T-helper 1 cell (primary cell): ENCODE data around the gene TMEM145.

Source experiments
- DNase-seq, 5 donors: peaks; one replicate each; pipeline ENCODE4 v3.0.0-alpha.2; 2012 to 2020

TMEM145 gene

GRCh38 chr19:42363614-42364346, 50.7 kb downstream of the TMEM145 start:
- no peak for DNase-seq

DNA sequence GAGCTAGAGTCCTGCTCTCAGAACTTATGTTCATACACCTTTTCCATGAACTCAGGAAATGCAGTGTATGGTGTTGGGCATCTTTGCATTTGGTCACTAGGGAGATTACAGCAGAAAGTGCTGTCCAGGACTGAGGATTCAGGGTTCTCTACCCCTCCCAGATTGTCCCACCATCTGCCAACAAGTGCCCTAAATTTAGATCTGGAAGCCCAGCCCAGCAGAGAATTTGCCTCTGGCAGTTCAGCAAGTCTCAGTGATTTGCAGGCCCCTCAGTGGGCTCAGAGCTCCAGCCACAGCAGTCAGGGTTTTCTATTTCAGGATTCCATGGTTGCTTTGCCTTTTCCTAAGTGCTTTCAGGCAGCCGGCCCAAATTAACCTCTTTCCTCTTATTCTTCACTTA, 53.6 kb downstream of the TMEM145 start:
- no peak for DNase-seq

DNA sequence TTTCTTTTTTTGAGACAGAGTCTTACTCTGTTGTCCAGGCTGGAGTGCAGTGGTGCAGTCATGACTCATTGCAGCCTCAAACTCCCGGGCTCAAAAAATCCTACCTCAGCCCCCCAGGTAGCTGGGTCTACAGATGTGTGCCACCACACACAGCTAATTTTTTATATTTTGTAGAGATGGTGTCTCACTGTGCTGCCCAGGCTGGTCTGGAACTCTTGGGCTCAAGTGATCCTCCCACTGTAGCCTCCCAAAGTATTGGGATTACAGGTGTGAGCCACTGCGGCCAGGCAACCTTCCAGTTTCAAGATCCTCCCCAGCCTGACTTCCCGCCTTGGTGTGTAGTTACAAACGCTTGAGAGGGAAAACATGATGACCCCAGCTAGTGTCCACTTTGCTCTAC, 54.8 kb downstream of the TMEM145 start:
- no peak for DNase-seq

DNA sequence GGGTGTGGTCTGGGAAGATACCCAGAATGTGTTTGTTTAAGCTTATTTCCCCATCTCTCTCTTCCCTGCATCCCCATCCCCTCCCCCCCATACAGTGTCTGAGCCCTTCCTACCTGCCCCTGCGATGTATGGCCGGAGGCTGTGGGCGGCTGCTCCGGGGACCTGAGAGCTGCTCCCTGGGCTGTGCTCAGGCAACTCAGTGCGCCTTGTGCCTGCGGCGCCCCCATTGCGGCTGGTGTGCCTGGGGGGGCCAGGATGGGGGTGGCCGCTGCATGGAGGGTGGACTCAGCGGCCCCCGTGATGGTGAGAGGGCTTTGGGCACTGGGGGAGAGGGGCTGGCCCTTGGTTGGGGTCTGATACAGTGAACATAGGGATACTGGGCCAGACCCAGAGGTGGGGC, 55.3 kb downstream of the TMEM145 start:
- no peak for DNase-seq

DNA sequence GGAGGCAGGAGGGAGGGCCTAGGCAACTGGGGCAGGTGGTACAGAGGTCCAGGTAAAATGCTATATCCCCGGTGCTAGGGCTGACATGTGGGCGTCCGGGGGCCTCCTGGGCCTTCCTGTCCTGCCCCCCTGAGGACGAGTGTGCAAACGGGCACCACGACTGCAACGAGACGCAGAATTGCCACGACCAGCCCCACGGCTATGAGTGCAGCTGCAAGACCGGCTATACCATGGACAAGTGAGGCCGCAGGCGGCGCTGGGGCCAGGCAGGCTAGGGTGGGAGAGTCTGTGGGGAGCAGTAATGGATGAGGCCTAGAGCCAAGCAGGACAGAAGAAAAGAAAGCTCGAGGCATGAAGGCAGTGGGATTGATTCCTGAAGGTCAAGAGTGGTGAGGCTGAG, 55.7 kb downstream of the TMEM145 start:
- no peak for DNase-seq

DNA sequence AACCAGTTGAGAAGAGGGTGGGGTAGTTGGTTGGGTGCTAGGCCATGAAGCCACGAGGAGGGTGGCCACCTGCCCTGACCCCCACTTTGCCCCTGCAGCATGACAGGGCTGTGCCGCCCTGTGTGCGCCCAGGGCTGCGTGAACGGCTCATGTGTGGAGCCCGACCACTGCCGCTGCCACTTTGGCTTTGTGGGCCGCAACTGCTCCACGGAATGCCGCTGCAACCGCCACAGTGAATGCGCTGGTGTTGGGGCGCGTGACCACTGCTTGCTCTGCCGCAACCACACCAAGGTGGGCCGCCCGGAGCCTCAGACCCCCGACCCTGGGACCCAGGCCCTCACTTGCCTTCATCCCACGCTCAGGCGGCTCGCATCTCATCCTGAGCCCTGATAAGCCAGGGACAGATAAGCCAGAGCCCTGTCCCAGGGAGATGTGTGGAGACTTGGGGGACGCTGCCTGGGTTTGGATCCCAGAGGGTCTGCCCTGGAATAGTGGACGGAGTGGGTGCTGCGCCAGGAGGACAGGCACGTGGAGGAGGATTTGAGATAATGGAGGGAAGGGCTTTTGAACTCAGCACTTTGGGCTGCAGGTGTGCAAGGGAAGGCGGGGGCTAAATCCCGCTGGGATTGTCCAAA, 56.4 kb downstream of the TMEM145 start:
- DNase-seq: no peak

- DNase-seq: no peak
These were observed 57.0 kb downstream of the TMEM145 start for GRCh38 chr19:42370068-42370520.

DNA sequence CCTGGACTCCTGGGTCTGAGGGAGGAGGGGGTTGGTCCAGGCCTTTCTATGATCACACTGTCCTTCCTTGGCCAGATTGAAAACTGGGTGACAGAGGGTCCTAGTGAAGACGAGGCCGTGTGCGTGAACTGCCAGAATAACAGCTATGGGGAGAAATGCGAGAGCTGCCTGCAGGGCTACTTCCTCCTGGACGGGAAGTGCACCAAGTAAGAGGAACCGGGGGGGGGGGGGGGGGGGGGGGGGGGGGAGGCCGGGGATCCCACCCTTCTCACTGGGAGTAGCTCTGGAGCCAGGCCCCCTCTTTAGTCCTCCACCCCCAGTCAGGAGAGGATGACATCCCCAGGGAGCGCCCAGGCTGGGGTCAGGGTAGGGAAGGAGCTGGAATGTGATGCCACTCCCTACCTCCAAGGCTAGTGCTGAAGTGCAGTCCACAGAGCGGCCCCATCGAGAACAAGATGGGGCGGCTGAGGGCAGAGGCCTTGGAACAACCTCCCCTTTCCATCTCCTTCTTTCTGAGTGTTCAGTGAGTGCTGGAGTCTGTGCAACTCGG, 57.6 kb downstream of the TMEM145 start:
- DNase-seq: no peak
